Activated naive CD4-positive, alpha-beta T cell treated with anti-CD3 and anti-CD28 coated beads, Interleukin-2, amount 50 U/mL, for 16 hours (primary cell): ENCODE measurements around the gene SLC35C1.
"Not testable (repeated sequence)": the region's sequence is repeated elsewhere in the genome, so short reads cannot be mapped to it uniquely, and the experiment has no call there.

ENCODE experiments used
- DNase-seq: peaks from one replicate; pipeline ENCODE4 v3.0.0-alpha.2; 2020

SLC35C1 gene

GRCh38 chr11:45811571-45812290, 6.8 kb downstream of the SLC35C1 start:
- no peak for DNase-seq

GRCh38 chr11:45812581-45813548, 7.9 kb downstream of the SLC35C1 start:
- no peak for DNase-seq

GRCh38 chr11:45815747-45816146, 10.8 kb downstream of the SLC35C1 start:
- DNase-seq = no peak

GRCh38 chr11:45816614-45817013, 11.7 kb downstream of the SLC35C1 start:
- no peak for DNase-seq

GRCh38 chr11:45817191-45817590, 12.2 kb downstream of the SLC35C1 start:
- no peak for DNase-seq

GRCh38 chr11:45818961-45819605, 14.1 kb downstream of the SLC35C1 start:
- DNase-seq = no peak

GRCh38 chr11:45820211-45820857, 15.4 kb downstream of the SLC35C1 start:
- no peak for DNase-seq

GRCh38 chr11:45826492-45826891, 21.5 kb downstream of the SLC35C1 start:
- DNase-seq = not testable (repeated sequence)

GRCh38 chr11:45827123-45827522, 22.2 kb downstream of the SLC35C1 start:
- DNase-seq = no peak

GRCh38 chr11:45828996-45829395, 24.0 kb downstream of the SLC35C1 start:
- DNase-seq = no peak

GRCh38 chr11:45830596-45830995, 25.6 kb downstream of the SLC35C1 start:
- no peak for DNase-seq

GRCh38 chr11:45832811-45833441, 28.0 kb downstream of the SLC35C1 start:
- no peak for DNase-seq

- no peak for DNase-seq
Observed at GRCh38 chr11:45833761-45834160, 28.8 kb downstream of the SLC35C1 start.

- DNase-seq = no peak
Observed at GRCh38 chr11:45834298-45834756, 29.4 kb downstream of the SLC35C1 start.

- DNase-seq = no peak
Observed at GRCh38 chr11:45839204-45839603, 34.3 kb downstream of the SLC35C1 start.

GRCh38 chr11:45840251-45840650, 35.3 kb downstream of the SLC35C1 start:
- not testable (repeated sequence) for DNase-seq

GRCh38 chr11:45843158-45843924, 38.4 kb downstream of the SLC35C1 start:
- DNase-seq = peak; percentile 85

- no peak for DNase-seq
Observed at GRCh38 chr11:45844822-45845578, 40.1 kb downstream of the SLC35C1 start.

- DNase-seq = no peak
Observed at GRCh38 chr11:45846174-45846675, 41.3 kb downstream of the SLC35C1 start.
